HEK293 (cell line): ENCODE data around the gene SOX5.

Experiments used
- CTCF ChIP-seq: fragments of 450-650 bp; formaldehyde crosslinking; IDR thresholded peaks from 2 replicates; pipeline ENCODE4 v1.5.1; 2016; ENCODE audit warnings: missing biosample characterization, missing genetic modification characterization
- MYNN ChIP-seq: fragments of 450-650 bp; formaldehyde crosslinking; IDR thresholded peaks from 2 replicates; pipeline ENCODE4 v1.5.1; 2016; ENCODE audit warnings: missing biosample characterization, missing genetic modification characterization, borderline replicate concordance
- PBX3 ChIP-seq: sonication (generic); formaldehyde crosslinking; IDR thresholded peaks from 2 replicates; pipeline ENCODE4 v1.8.1; 2022; ENCODE audit warnings: mild to moderate bottlenecking, moderate library complexity, missing genetic modification reagents
- RBAK ChIP-seq: fragments of 450-650 bp; formaldehyde crosslinking; IDR thresholded peaks from 2 replicates; pipeline ENCODE4 v1.5.1; 2016; ENCODE audit warnings: missing biosample characterization, missing genetic modification characterization
- ZBTB7A ChIP-seq: fragments of 450-650 bp; formaldehyde crosslinking; IDR thresholded peaks from 2 replicates; pipeline ENCODE4 v1.5.1; 2016; ENCODE audit warnings: low read depth, missing biosample characterization, missing genetic modification characterization
- ZNF112 ChIP-seq: fragments of 450-650 bp; formaldehyde crosslinking; IDR thresholded peaks from 2 replicates; pipeline ENCODE4 v1.5.0; 2017; ENCODE audit warnings: missing biosample characterization, missing genetic modification characterization
- ZNF274 ChIP-seq, 2 experiments: fragments of 200-500 bp in 1 of 2; fragments of 450-650 bp in 1 of 2; sonication (Bioruptor generic) in 1 of 2; formaldehyde crosslinking in 1 of 2; IDR thresholded peaks; 2 replicates each; pipeline versions ENCODE4 v1.5.1 to v1.6.1; 2014 to 2016; ENCODE audit warnings: borderline replicate concordance in 1 of 2, inconsistent platforms in 1 of 2, low read length in 1 of 2, missing biosample characterization in 1 of 2, missing genetic modification characterization in 1 of 2
- ZNF510 ChIP-seq: fragments of 450-650 bp; formaldehyde crosslinking; IDR thresholded peaks from 2 replicates; pipeline ENCODE4 v1.5.1; 2018; ENCODE audit warnings: mild to moderate bottlenecking, missing genetic modification characterization, missing biosample characterization; ENCODE audit not compliant: insufficient replicate concordance
- ZNF701 ChIP-seq: fragments of 450-650 bp; formaldehyde crosslinking; IDR thresholded peaks from 2 replicates; pipeline ENCODE4 v1.5.1; 2016; ENCODE audit warnings: missing biosample characterization, missing genetic modification characterization
- TF ChIP-seq, protein P1 (sequence below): fragments of 450-650 bp; formaldehyde crosslinking; IDR thresholded peaks from 2 replicates; pipeline ENCODE4 v1.5.1; 2016; ENCODE audit warnings: missing biosample characterization, missing genetic modification characterization

GRCh38 chr12:23921099-23921856, 28.2 kb downstream of the SOX5 start:
- no peak for TF ChIP-seq MYNN (tag by site-specific recombination)
- TF ChIP-seq RBAK (tag by site-specific recombination), result no peak
- TF ChIP-seq ZNF701 (tag by site-specific recombination), result no peak
- TF ChIP-seq, protein P1, sequence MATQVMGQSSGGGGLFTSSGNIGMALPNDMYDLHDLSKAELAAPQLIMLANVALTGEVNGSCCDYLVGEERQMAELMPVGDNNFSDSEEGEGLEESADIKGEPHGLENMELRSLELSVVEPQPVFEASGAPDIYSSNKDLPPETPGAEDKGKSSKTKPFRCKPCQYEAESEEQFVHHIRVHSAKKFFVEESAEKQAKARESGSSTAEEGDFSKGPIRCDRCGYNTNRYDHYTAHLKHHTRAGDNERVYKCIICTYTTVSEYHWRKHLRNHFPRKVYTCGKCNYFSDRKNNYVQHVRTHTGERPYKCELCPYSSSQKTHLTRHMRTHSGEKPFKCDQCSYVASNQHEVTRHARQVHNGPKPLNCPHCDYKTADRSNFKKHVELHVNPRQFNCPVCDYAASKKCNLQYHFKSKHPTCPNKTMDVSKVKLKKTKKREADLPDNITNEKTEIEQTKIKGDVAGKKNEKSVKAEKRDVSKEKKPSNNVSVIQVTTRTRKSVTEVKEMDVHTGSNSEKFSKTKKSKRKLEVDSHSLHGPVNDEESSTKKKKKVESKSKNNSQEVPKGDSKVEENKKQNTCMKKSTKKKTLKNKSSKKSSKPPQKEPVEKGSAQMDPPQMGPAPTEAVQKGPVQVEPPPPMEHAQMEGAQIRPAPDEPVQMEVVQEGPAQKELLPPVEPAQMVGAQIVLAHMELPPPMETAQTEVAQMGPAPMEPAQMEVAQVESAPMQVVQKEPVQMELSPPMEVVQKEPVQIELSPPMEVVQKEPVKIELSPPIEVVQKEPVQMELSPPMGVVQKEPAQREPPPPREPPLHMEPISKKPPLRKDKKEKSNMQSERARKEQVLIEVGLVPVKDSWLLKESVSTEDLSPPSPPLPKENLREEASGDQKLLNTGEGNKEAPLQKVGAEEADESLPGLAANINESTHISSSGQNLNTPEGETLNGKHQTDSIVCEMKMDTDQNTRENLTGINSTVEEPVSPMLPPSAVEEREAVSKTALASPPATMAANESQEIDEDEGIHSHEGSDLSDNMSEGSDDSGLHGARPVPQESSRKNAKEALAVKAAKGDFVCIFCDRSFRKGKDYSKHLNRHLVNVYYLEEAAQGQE (tag by site-specific recombination), result no peak
- no peak for TF ChIP-seq ZNF112 (tag by site-specific recombination)
- no peak for TF ChIP-seq CTCF (tag by site-specific recombination)
- TF ChIP-seq ZNF274 (IDR thresholded peaks at IDR 0.05; ENCODE audit: low read length), result no peak
- TF ChIP-seq ZNF274 (tag by site-specific recombination; IDR thresholded peaks at IDR 0.05; ENCODE audit: borderline replicate concordance), result no peak
- TF ChIP-seq ZNF510 (tag by site-specific recombination), result no peak
- TF ChIP-seq ZBTB7A (tag by site-specific recombination), result no peak
- TF ChIP-seq PBX3 (CRISPR knock-in tag), result no peak
